HCT116 (cell line): ENCODE measurements around the gene MBTD1.

Experiments
- EZH2 ChIP-seq: fragments of 200-600 bp; sonication (generic); IDR thresholded peaks from 2 replicates; pipeline ENCODE4 v1.6.1; 2017; ENCODE audit warnings: antibody characterized with exemption, mixed run types
- EZH2phosphoT487 ChIP-seq: fragments of 200-600 bp; IDR thresholded peaks from 2 replicates; pipeline ENCODE4 v1.6.1; 2018; ENCODE audit warnings: antibody characterized with exemption, borderline replicate concordance
- POLR2A ChIP-seq: IDR thresholded peaks from 2 replicates; pipeline ENCODE4 v1.7.0; 2011; ENCODE audit warnings: borderline replicate concordance; ENCODE audit not compliant: insufficient read depth, insufficient read length; ENCODE audit errors: extremely low read depth
- SIN3A ChIP-seq: IDR thresholded peaks from 2 replicates; pipeline ENCODE4 v1.6.1; 2012; ENCODE audit warnings: low read depth
- TF ChIP-seq, protein P1 (sequence below), 3 experiments: fragments of 200-600 bp in 1 of 3; sonication (generic) in 1 of 3; IDR thresholded peaks in 2 of 3; conservative IDR thresholded peaks in 1 of 3; 2 replicates each; pipeline ENCODE4 v1.5.1; 2012 to 2017; ENCODE audit warnings: low read depth in 2 of 3, low read length in 2 of 3, antibody characterized with exemption in 1 of 3, borderline replicate concordance in 1 of 3, control low read depth in 1 of 3, mild to moderate bottlenecking in 1 of 3, mixed read lengths in 1 of 3, mixed run types in 1 of 3, moderate library complexity in 1 of 3; ENCODE audit not compliant: insufficient read depth in 1 of 3
- TF ChIP-seq, protein P2 (sequence below): IDR thresholded peaks from 2 replicates; pipeline ENCODE4 v1.6.1; 2012; ENCODE audit warnings: low read depth
- TF ChIP-seq, protein P3 (sequence below): IDR thresholded peaks from 2 replicates; pipeline ENCODE4 v1.6.1; 2011; ENCODE audit warnings: mild to moderate bottlenecking, low read length, moderate library complexity; ENCODE audit not compliant: insufficient replicate concordance; ENCODE audit errors: extremely low read depth
- TF ChIP-seq, protein P4 (sequence below): IDR thresholded peaks from 2 replicates; pipeline ENCODE4 v1.6.1; 2012

DNA sequence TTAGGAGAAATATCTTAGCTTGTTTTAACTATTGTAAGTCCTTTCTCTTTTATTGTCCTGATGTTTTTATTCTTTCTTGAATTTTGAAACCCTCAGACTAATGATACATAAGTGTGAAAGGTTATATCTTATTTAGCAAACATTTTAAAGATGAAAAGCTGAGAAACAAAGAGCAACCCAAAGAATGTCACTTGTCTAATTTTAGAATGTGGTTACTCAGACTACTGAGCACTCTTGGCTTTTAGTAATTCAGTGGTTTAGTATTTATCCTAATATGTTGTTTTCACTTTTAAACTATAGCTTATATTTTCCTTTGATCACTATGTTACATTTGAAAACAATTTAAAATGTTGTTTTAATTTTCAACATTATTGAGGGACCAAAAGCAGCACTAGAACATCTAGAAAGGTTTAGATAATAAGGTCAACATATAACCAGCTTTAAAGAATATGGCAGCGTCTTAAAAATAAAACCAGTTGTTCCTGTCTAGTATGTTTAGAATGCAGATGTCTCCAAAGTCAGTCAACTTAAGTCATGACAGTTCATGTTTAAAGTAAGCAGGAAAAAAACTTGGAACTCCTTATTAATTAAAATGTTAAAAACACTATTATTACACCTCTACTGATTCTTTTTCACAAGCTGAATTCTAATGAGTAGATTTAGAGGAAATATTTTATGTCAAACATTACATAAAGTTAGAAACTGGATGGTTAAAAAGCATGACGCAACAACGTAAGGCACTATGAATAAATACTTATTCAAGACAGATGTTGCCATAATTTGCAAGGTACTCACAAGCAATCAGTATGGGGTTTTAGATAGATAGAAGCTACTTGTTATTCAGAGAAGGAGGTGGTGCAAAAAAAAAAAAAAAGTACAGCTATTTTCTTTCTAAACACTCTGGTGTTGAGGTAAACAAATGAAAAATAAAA, 2.4 kb downstream of the MBTD1 start:
- TF ChIP-seq POLR2A = no peak
- TF ChIP-seq, protein P1, sequence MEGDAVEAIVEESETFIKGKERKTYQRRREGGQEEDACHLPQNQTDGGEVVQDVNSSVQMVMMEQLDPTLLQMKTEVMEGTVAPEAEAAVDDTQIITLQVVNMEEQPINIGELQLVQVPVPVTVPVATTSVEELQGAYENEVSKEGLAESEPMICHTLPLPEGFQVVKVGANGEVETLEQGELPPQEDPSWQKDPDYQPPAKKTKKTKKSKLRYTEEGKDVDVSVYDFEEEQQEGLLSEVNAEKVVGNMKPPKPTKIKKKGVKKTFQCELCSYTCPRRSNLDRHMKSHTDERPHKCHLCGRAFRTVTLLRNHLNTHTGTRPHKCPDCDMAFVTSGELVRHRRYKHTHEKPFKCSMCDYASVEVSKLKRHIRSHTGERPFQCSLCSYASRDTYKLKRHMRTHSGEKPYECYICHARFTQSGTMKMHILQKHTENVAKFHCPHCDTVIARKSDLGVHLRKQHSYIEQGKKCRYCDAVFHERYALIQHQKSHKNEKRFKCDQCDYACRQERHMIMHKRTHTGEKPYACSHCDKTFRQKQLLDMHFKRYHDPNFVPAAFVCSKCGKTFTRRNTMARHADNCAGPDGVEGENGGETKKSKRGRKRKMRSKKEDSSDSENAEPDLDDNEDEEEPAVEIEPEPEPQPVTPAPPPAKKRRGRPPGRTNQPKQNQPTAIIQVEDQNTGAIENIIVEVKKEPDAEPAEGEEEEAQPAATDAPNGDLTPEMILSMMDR (IDR thresholded peaks at IDR 0.05 in 2 of 3, conservative IDR thresholded peaks at IDR 0.05 in 1 of 3; ENCODE audit: borderline replicate concordance in 1 of 3, insufficient read depth in 1 of 3, low read depth in 2 of 3, low read length in 2 of 3) = no peak
- no peak for TF ChIP-seq EZH2
- TF ChIP-seq SIN3A = no peak
- TF ChIP-seq, protein P2, sequence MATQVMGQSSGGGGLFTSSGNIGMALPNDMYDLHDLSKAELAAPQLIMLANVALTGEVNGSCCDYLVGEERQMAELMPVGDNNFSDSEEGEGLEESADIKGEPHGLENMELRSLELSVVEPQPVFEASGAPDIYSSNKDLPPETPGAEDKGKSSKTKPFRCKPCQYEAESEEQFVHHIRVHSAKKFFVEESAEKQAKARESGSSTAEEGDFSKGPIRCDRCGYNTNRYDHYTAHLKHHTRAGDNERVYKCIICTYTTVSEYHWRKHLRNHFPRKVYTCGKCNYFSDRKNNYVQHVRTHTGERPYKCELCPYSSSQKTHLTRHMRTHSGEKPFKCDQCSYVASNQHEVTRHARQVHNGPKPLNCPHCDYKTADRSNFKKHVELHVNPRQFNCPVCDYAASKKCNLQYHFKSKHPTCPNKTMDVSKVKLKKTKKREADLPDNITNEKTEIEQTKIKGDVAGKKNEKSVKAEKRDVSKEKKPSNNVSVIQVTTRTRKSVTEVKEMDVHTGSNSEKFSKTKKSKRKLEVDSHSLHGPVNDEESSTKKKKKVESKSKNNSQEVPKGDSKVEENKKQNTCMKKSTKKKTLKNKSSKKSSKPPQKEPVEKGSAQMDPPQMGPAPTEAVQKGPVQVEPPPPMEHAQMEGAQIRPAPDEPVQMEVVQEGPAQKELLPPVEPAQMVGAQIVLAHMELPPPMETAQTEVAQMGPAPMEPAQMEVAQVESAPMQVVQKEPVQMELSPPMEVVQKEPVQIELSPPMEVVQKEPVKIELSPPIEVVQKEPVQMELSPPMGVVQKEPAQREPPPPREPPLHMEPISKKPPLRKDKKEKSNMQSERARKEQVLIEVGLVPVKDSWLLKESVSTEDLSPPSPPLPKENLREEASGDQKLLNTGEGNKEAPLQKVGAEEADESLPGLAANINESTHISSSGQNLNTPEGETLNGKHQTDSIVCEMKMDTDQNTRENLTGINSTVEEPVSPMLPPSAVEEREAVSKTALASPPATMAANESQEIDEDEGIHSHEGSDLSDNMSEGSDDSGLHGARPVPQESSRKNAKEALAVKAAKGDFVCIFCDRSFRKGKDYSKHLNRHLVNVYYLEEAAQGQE = no peak
- TF ChIP-seq EZH2phosphoT487 = no peak
- TF ChIP-seq, protein P3, sequence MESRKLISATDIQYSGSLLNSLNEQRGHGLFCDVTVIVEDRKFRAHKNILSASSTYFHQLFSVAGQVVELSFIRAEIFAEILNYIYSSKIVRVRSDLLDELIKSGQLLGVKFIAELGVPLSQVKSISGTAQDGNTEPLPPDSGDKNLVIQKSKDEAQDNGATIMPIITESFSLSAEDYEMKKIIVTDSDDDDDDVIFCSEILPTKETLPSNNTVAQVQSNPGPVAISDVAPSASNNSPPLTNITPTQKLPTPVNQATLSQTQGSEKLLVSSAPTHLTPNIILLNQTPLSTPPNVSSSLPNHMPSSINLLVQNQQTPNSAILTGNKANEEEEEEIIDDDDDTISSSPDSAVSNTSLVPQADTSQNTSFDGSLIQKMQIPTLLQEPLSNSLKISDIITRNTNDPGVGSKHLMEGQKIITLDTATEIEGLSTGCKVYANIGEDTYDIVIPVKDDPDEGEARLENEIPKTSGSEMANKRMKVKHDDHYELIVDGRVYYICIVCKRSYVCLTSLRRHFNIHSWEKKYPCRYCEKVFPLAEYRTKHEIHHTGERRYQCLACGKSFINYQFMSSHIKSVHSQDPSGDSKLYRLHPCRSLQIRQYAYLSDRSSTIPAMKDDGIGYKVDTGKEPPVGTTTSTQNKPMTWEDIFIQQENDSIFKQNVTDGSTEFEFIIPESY = no peak
- TF ChIP-seq, protein P4, sequence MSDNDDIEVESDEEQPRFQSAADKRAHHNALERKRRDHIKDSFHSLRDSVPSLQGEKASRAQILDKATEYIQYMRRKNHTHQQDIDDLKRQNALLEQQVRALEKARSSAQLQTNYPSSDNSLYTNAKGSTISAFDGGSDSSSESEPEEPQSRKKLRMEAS = no peak
